Smooth muscle cell (in vitro differentiated cells): Measurements from ENCODE around the gene ZSCAN1. TPM values are rescaled to one million over a fixed set of nuclear protein-coding genes. Genes with fewer than 3 reads are reported as not detected.
A peak's percentile ranks its signal among the peaks of the same experiment; 100 is the strongest.

Experiments used
- DNase-seq: peaks from one replicate; lab custom pipeline; 2025; ENCODE audit not compliant: unreplicated experiment; lab: John Stamatoyannopoulos, UW
- H2AFZ ChIP-seq: fragments of 200-600 bp; sonication (generic); 2 replicates; pipeline ENCODE4 v1.6.0; 2016; ENCODE audit warnings: antibody characterized with exemption, low read depth, mild to moderate bottlenecking
- H3F3A ChIP-seq: fragments of 200-600 bp; sonication (generic); 2 replicates; pipeline ENCODE4 v1.6.0; 2017; ENCODE audit warnings: antibody characterized with exemption, low read depth
- H3K27ac ChIP-seq: fragments of 200-600 bp; sonication (generic); 2 replicates; pipeline ENCODE4 v1.5.1; 2016; ENCODE audit warnings: low read depth, mild to moderate bottlenecking
- H3K27me3 ChIP-seq: fragments of 200-600 bp; sonication (generic); 2 replicates; pipeline ENCODE4 v1.6.1; 2016; ENCODE audit warnings: low read depth, mild to moderate bottlenecking
- H3K36me3 ChIP-seq: fragments of 200-600 bp; sonication (generic); 2 replicates; pipeline ENCODE4 v1.5.1; 2016; ENCODE audit warnings: low read depth
- H3K4me1 ChIP-seq: fragments of 200-600 bp; sonication (generic); 2 replicates; pipeline ENCODE4 v1.5.1; 2016; ENCODE audit warnings: low read depth
- H3K4me2 ChIP-seq: fragments of 200-600 bp; sonication (generic); 2 replicates; pipeline ENCODE4 v1.6.0; 2016; ENCODE audit warnings: mild to moderate bottlenecking
- H3K4me3 ChIP-seq: fragments of 200-600 bp; sonication (generic); 2 replicates; pipeline ENCODE4 v1.5.1; 2016; ENCODE audit warnings: mild to moderate bottlenecking
- H3K79me2 ChIP-seq: fragments of 200-600 bp; sonication (generic); 2 replicates; pipeline ENCODE4 v1.6.0; 2016; ENCODE audit warnings: low read depth, mild to moderate bottlenecking
- H3K9ac ChIP-seq: fragments of 200-600 bp; sonication (generic); 2 replicates; pipeline ENCODE4 v1.6.0; 2016; ENCODE audit warnings: low read depth
- H3K9me3 ChIP-seq: fragments of 200-600 bp; sonication (generic); replicated peaks from 2 replicates; pipeline ENCODE4 v1.5.1; 2016; ENCODE audit warnings: low read depth
- H4K20me1 ChIP-seq: fragments of 200-600 bp; sonication (generic); 2 replicates; pipeline ENCODE4 v1.6.0; 2016; ENCODE audit warnings: low read depth
- WGBS: methylation state at CpG from one replicate; pipeline ENCODE4 v1.1.7; 2016; ENCODE audit warnings: low lambda C conversion rate; 5-methylcytosine and 5-hydroxymethylcytosine counted together
- polyA plus RNA-seq: library from polyadenylated mRNA; unstranded; fragments of >200 nt; fragmentation: Nextera tagmentation; extraction: Ambion mirVana; gene quantifications from 2 replicates; pipeline ENCODE4 v1.2.1, GENCODE V29; 2016
- total RNA-seq: library from RNA; depleted of rRNA; stranded (reverse); fragments of >200 nt; gene quantifications from 2 replicates; pipeline ENCODE4 v1.2.3, GENCODE V29; 2014
- TF ChIP-seq, protein P1 (sequence below): fragments of 200-600 bp; sonication (generic); IDR thresholded peaks from 2 replicates; pipeline ENCODE4 v1.5.1; 2017; ENCODE audit warnings: borderline replicate concordance, mild to moderate bottlenecking, antibody characterized with exemption; ENCODE audit not compliant: insufficient read depth, poor library complexity, severe bottlenecking

ZSCAN1 gene
- total and polyA plus RNA-seq, 2 experiments from 2014 or later = 0.94 TPM; not detected in 1

DNA sequence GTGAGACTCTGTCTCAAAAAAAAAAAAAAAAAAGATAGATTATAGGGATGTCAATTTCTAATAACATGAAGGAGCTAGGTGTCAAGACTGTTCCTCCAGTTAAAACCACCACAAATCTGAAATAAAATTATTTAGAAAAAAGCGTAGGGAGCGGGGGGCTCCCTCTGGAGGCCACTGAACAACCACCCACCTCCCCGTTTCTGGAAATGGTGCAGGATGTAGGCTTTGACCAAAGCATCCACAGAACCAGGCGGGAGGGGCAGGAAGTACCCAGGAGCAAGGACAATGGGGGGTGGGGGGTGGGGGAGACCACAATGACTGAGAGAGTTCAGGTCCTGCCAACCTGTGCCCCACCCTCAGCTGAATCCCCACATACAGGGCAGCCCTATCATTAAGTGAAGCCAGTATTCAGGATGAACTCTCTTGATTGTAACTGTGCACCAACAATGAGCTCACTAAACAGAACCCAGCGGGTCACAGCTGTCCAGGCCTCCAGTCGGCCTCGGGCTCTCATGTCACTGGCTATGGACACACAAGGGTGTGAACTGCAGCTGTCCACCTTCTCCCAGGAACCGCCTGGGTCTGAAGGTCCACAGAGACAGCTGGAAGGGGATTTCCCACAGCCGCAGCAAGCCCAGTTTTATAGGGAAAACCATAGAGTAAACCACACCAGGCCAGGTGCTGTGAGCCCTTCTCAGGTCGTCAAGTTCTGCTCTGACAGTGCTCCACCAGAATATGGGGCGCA is 57.6 kb downstream of the ZSCAN1 start:
- Histone ChIP-seq H3F3A (no peaks in the 10 kb centered on the region), H3K4me3 (no peak overlapping the region), H3K36me3 (no peaks in the 10 kb centered on the region), H4K20me1 (no peaks in the 10 kb centered on the region), H3K9me3 (no peaks in the 10 kb centered on the region), H3K4me2 (no peak overlapping the region), H3K79me2 (peaks cover 10% of the 10 kb centered on the region), H2AFZ (no peak overlapping the region), H3K27me3 (no peaks in the 10 kb centered on the region), H3K9ac (no peak overlapping the region), H3K27ac (no peak overlapping the region), H3K4me1 (no peaks in the 10 kb centered on the region)
- TF ChIP-seq, protein P1, sequence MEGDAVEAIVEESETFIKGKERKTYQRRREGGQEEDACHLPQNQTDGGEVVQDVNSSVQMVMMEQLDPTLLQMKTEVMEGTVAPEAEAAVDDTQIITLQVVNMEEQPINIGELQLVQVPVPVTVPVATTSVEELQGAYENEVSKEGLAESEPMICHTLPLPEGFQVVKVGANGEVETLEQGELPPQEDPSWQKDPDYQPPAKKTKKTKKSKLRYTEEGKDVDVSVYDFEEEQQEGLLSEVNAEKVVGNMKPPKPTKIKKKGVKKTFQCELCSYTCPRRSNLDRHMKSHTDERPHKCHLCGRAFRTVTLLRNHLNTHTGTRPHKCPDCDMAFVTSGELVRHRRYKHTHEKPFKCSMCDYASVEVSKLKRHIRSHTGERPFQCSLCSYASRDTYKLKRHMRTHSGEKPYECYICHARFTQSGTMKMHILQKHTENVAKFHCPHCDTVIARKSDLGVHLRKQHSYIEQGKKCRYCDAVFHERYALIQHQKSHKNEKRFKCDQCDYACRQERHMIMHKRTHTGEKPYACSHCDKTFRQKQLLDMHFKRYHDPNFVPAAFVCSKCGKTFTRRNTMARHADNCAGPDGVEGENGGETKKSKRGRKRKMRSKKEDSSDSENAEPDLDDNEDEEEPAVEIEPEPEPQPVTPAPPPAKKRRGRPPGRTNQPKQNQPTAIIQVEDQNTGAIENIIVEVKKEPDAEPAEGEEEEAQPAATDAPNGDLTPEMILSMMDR = no peak
- WGBS = 93% methylated on average over 11 of the region's 11 CpGs
- no peak for DNase-seq

DNA sequence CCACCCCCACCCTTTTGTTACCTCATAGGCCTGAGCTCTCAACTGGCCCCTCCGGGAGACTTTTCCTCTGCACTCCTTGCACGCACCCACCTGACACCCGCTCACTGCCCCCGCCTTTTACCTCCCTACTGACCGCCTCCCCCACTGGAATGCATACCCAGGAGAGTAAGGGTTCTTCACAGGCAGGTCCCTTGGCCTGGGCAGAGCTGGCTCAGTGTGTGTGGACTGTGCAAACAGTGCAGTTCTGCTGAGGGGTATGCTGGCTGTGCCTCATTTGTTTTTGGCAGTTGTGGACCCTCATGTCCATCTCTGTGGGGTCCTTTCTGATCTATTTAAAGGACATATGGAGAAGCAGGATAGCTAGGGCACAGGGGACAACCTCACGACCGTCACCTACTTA is 59.2 kb downstream of the ZSCAN1 start:
- no peak overlapping the region for H2AFZ ChIP-seq
- TF ChIP-seq, protein P1 = no peak
- DNase-seq = no peak

DNA sequence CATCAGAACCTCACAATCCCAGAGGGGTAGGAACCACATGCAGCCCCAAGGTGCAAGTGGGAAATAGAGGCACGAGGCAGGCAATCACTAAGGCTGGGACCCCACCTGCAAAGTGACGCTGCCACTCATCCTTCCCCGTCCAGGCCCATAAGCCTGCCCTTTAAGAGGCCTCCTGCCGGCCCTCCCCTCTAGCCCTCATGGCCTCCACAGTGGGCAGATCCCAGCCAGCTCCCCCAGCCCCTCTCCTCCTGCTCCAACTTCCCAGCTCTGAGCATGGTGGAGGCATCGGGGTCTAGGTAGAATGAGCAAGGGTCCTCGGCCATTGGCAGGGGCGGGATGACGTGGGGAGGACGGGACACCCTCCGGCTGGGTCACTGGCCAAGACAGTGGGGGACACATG is 61.5 kb downstream of the ZSCAN1 start:
- TF ChIP-seq, protein P1 = no peak
- no peak overlapping the region for H3K4me3 ChIP-seq
- H3K4me1 ChIP-seq = no peaks in the 10 kb centered on the region
- H3F3A ChIP-seq = no peaks in the 10 kb centered on the region
- no peaks in the 10 kb centered on the region for H3K27me3 ChIP-seq
- peaks cover 21% of the 10 kb centered on the region for H3K79me2 ChIP-seq
- WGBS = 98% methylated on average over 10 of the region's 10 CpGs
- no peaks in the 10 kb centered on the region for H3K36me3 ChIP-seq
- DNase-seq = no peak
- H3K9ac ChIP-seq = no peak overlapping the region
- no peak overlapping the region for H3K4me2 ChIP-seq
- no peaks in the 10 kb centered on the region for H3K9me3 ChIP-seq
- H2AFZ ChIP-seq = no peak overlapping the region
- no peaks in the 10 kb centered on the region for H4K20me1 ChIP-seq
- H3K27ac ChIP-seq = no peak overlapping the region

More for the DNA sequence above, 59.2 kb downstream of the ZSCAN1 start:
- no peak overlapping the region for H3K4me2 ChIP-seq
- no peaks in the 10 kb centered on the region for H3K36me3 ChIP-seq
- H3K27me3 ChIP-seq = no peaks in the 10 kb centered on the region
- no peaks in the 10 kb centered on the region for H3K9me3 ChIP-seq
- no peaks in the 10 kb centered on the region for H4K20me1 ChIP-seq
- H3K4me3 ChIP-seq = no peak overlapping the region
- H3K27ac ChIP-seq = no peak overlapping the region
- 95% methylated on average over 7 of the region's 7 CpGs for WGBS
- H3K9ac ChIP-seq = no peak overlapping the region
- H3K79me2 ChIP-seq = peaks cover 21% of the 10 kb centered on the region
- no peaks in the 10 kb centered on the region for H3K4me1 ChIP-seq
- no peaks in the 10 kb centered on the region for H3F3A ChIP-seq

DNA sequence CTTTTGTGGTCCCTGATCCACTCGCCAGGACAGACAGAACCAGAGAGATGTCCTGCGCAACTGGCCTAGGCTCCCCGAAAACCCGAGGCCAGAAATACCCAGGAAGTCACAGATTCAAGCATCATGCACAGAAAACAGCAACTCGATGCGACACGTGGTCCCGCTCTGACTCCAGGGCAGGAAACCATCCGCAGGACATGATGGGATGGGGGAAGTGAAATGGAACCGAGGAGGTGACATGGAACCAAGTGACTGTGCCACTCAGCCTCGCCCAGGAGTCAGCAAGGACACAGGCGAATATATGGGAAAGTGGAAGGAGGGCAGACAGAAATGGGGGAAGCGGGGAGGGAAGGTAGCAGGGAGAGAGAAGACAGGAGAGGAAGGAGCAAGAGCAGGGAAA is 63.1 kb downstream of the ZSCAN1 start:
- no peaks in the 10 kb centered on the region for H3K9me3 ChIP-seq
- peak overlapping the region; percentile 89 for H3K4me2 ChIP-seq

More for the DNA sequence above, 63.1 kb downstream of the ZSCAN1 start:
- Histone ChIP-seq H3F3A (no peaks in the 10 kb centered on the region), H3K36me3 (no peaks in the 10 kb centered on the region), H3K27ac (no peak overlapping the region), H3K4me1 (no peaks in the 10 kb centered on the region), H2AFZ (no peak overlapping the region), H3K4me3 (peak overlapping the region; percentile 80), H3K27me3 (no peaks in the 10 kb centered on the region), H3K9ac (no peak overlapping the region), H3K79me2 (peaks cover 21% of the 10 kb centered on the region), H4K20me1 (no peaks in the 10 kb centered on the region)
- DNase-seq = no peak
- TF ChIP-seq, protein P1 = no peak
- WGBS = 93% methylated on average over 13 of the region's 13 CpGs
